NT2/D1 (cell line): ENCODE results near the gene REEP5.

Source experiments
- DNase-seq: peaks from one replicate; pipeline ENCODE4 v3.0.0-alpha.2; 2011; ENCODE audit warnings: low read depth, low spot score
- H3K27me3 ChIP-seq: 2 replicates; pipeline ENCODE4 v1.6.0; 2011; ENCODE audit warnings: mild to moderate bottlenecking; ENCODE audit not compliant: insufficient read length, insufficient read depth
- H3K36me3 ChIP-seq: 2 replicates; pipeline ENCODE4 v1.6.1; 2011; ENCODE audit warnings: mild to moderate bottlenecking, low read length, mixed read lengths; ENCODE audit not compliant: insufficient read depth, insufficient read length
- H3K4me1 ChIP-seq: 2 replicates; pipeline ENCODE4 v1.5.1; 2011; ENCODE audit not compliant: insufficient read depth, insufficient read length
- H3K4me3 ChIP-seq: 2 replicates; pipeline ENCODE4 v1.5.1; 2011; ENCODE audit warnings: low read depth; ENCODE audit not compliant: insufficient read length
- H3K9ac ChIP-seq: 2 replicates; pipeline ENCODE4 v1.6.0; 2011; ENCODE audit warnings: low read depth; ENCODE audit not compliant: insufficient read length
- H3K9me3 ChIP-seq: 2 replicates; pipeline ENCODE4 v1.5.1; 2011; ENCODE audit warnings: mild to moderate bottlenecking, low read length; ENCODE audit not compliant: insufficient read depth
- SUZ12 ChIP-seq: IDR thresholded peaks from 2 replicates; pipeline ENCODE4 v1.6.1; 2011; ENCODE audit not compliant: insufficient read length, insufficient read depth; ENCODE audit errors: extremely low read depth
- YY1 ChIP-seq: IDR thresholded peaks from 2 replicates; pipeline ENCODE4 v1.6.1; 2011; ENCODE audit not compliant: insufficient read length, insufficient read depth
- ZNF274 ChIP-seq: IDR thresholded peaks from 2 replicates; pipeline ENCODE4 v1.6.1; 2011; ENCODE audit warnings: mild to moderate bottlenecking, low read depth, low read length

The REEP5 gene

GRCh38 chr5:112885001-112885400 is 37.0 kb downstream of the REEP5 start:
- no peak for DNase-seq
- Histone ChIP-seq H3K9me3 (no peaks in the 10 kb centered on the region), H3K4me3 (no peak overlapping the region), H3K27me3 (no peaks in the 10 kb centered on the region), H3K9ac (no peak overlapping the region), H3K36me3 (peaks cover 56% of the 10 kb centered on the region), H3K4me1 (no peaks in the 10 kb centered on the region)
- TF ChIP-seq ZNF274 (no peak), SUZ12 (no peak), YY1 (no peak)

DNA sequence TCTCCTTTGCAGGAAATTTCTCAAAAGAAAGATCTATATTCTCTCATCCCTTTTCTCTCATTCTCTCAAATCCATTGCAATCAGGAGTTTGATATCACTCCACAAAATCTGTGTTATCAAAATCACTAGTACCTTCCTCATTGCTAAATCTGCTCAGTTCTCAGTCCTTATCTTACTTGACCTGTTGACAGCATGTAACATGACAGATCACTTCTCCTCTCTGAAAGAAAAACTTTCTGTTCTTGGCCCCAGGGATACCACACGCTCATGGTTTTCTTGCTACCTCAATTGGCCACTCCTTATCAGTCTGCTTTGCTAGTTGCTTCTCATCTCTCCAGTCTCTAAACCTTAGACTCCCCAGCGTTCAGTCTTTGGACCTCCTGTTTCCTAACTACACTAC is 38.8 kb downstream of the REEP5 start:
- H3K36me3 ChIP-seq, result peaks cover 60% of the 10 kb centered on the region
- H3K9me3 ChIP-seq, result no peaks in the 10 kb centered on the region
- no peak overlapping the region for H3K9ac ChIP-seq
- H3K27me3 ChIP-seq, result no peaks in the 10 kb centered on the region
- TF ChIP-seq YY1 (no peak), SUZ12 (no peak), ZNF274 (no peak)
- H3K4me1 ChIP-seq, result no peaks in the 10 kb centered on the region
- no peak for DNase-seq
- H3K4me3 ChIP-seq, result no peak overlapping the region

DNA sequence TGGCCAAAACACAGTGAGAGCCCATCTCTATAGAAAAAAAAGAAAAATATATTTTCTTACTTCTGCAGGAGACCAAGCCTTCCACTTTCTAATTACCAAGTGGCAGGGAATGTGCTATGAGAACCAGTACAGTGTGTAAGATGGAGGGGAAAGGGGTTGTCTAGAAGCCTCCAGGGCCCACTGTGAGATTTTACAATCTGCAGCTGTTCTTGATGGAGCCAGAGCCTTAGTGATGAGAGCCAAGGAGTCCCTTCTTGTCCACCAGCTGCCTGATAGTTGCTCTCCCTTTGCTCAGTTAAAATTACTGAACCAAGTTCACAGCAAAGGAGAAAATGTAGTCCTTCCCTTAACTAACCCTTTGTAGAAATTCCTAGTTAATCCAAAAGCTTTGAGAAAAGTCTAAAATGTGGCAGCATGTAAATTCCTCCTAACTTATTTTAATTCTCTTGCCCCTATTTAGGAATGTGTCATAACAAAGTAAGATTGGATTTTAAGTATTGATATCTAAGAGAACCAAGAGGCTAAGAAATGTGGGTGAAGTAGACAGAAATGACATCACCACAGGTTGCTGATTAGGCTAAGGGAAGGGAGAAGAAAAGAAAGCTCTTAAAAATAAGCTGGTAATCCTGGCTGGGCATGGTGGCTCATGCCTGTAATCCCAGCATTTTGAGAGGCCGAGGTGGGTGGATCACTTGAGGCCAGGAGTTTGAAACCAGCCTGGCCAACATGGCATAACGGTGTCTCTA is 41.6 kb downstream of the REEP5 start:
- H3K4me1 ChIP-seq, result no peaks in the 10 kb centered on the region
- H3K9ac ChIP-seq, result no peak overlapping the region
- no peak overlapping the region for H3K4me3 ChIP-seq
- H3K36me3 ChIP-seq, result peaks cover 57% of the 10 kb centered on the region
- H3K9me3 ChIP-seq, result no peaks in the 10 kb centered on the region
- no peak for TF ChIP-seq SUZ12
- TF ChIP-seq YY1, result no peak
- no peak for DNase-seq
- no peaks in the 10 kb centered on the region for H3K27me3 ChIP-seq

GRCh38 chr5:112878760-112879159 is 43.3 kb downstream of the REEP5 start:
- no peaks in the 10 kb centered on the region for H3K9me3 ChIP-seq
- no peak overlapping the region for H3K4me3 ChIP-seq

DNA sequence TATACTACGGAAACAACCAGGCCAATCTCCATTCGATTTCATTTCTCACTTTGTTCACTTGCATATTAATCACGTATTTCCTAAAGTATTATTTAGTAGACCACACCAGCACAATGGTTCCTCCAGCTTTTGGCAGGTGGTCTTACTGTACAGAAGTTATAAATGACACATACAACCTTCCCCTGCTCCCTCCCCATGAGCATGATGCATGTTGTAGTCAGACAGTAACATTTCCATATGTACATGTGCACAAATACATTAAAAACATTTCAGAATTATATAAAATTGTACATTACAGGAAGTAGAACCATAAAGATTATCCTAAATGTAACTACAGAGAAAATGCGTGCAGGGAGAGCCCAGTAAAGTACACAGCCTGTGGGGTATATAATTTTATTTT is 43.9 kb downstream of the REEP5 start:
- no peaks in the 10 kb centered on the region for H3K27me3 ChIP-seq
- DNase-seq, result no peak
- H3K9ac ChIP-seq, result no peak overlapping the region
- H3K9me3 ChIP-seq, result no peaks in the 10 kb centered on the region
- TF ChIP-seq SUZ12, result no peak
- no peak for TF ChIP-seq ZNF274
- TF ChIP-seq YY1, result no peak
- peaks cover 43% of the 10 kb centered on the region for H3K36me3 ChIP-seq
- H3K4me3 ChIP-seq, result no peak overlapping the region
- no peaks in the 10 kb centered on the region for H3K4me1 ChIP-seq

More at GRCh38 chr5:112878760-112879159, 43.3 kb downstream of the REEP5 start:
- Histone ChIP-seq H3K27me3 (no peaks in the 10 kb centered on the region), H3K9ac (no peak overlapping the region), H3K4me1 (no peaks in the 10 kb centered on the region), H3K36me3 (peaks cover 50% of the 10 kb centered on the region)
- DNase-seq, result no peak
- TF ChIP-seq YY1, result no peak
- no peak for TF ChIP-seq ZNF274
- no peak for TF ChIP-seq SUZ12

GRCh38 chr5:112876362-112876761 is 45.7 kb downstream of the REEP5 start:
- H3K9me3 ChIP-seq, result no peaks in the 10 kb centered on the region
- no peak overlapping the region for H3K9ac ChIP-seq
- no peaks in the 10 kb centered on the region for H3K27me3 ChIP-seq
- TF ChIP-seq SUZ12 (no peak), ZNF274 (no peak), YY1 (no peak)
- DNase-seq, result no peak
- H3K4me3 ChIP-seq, result no peak overlapping the region
- no peaks in the 10 kb centered on the region for H3K4me1 ChIP-seq
- H3K36me3 ChIP-seq, result peaks cover 38% of the 10 kb centered on the region

DNA sequence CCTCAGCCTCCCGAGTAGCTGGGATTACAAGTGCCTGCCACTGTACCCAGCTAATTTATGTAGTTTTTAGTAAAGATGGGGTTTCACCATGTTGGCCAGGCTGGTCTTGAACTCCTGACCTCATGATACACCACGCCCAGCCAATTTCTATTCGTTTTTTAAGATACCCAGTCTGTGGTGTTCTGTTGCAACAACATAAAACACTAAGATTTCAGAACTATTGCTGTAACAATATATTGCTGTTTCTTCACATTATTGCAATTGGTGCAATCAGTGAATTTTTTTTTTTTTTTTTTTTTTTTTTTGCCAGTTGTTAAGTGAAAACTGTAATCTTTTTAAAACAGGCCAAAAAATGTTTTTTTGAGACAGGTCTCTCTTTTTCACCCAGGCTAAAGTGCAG is 51.1 kb downstream of the REEP5 start:
- Histone ChIP-seq H3K4me3 (no peak overlapping the region), H3K36me3 (peaks cover 58% of the 10 kb centered on the region), H3K27me3 (no peaks in the 10 kb centered on the region), H3K9me3 (no peaks in the 10 kb centered on the region), H3K4me1 (no peaks in the 10 kb centered on the region), H3K9ac (no peak overlapping the region)
- DNase-seq, result no peak
- TF ChIP-seq YY1 (no peak), ZNF274 (no peak), SUZ12 (no peak)

GRCh38 chr5:112869948-112870347 is 52.1 kb downstream of the REEP5 start:
- no peak for DNase-seq
- no peak for TF ChIP-seq ZNF274
- TF ChIP-seq YY1, result no peak
- TF ChIP-seq SUZ12, result no peak
- Histone ChIP-seq H3K9me3 (no peaks in the 10 kb centered on the region), H3K36me3 (peaks cover 58% of the 10 kb centered on the region), H3K4me3 (no peak overlapping the region), H3K9ac (no peak overlapping the region), H3K4me1 (no peaks in the 10 kb centered on the region), H3K27me3 (no peaks in the 10 kb centered on the region)
